Measurements from ENCODE around the gene PPM1A.

PPM1A gene

DNA sequence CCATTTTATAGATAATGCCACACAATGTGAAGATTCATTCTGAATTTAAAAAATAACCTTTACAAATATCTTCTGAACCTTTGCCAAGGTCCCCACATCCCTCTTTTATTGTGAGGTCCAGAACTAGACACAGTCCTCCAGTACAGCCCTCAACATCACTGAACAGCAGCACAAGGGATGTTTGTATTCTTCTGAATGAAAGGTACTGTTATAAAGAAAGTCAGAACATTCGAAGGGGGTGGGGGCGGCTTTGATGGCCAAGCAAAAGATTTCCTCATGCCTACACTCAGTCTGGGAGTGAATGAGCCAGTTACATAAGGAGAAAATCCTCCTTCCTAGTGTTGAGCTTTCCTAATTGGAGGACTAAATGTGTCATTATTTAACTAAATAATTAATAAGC is 77.3 kb downstream of the PPM1A start:
- no peak for DNase-seq

DNA sequence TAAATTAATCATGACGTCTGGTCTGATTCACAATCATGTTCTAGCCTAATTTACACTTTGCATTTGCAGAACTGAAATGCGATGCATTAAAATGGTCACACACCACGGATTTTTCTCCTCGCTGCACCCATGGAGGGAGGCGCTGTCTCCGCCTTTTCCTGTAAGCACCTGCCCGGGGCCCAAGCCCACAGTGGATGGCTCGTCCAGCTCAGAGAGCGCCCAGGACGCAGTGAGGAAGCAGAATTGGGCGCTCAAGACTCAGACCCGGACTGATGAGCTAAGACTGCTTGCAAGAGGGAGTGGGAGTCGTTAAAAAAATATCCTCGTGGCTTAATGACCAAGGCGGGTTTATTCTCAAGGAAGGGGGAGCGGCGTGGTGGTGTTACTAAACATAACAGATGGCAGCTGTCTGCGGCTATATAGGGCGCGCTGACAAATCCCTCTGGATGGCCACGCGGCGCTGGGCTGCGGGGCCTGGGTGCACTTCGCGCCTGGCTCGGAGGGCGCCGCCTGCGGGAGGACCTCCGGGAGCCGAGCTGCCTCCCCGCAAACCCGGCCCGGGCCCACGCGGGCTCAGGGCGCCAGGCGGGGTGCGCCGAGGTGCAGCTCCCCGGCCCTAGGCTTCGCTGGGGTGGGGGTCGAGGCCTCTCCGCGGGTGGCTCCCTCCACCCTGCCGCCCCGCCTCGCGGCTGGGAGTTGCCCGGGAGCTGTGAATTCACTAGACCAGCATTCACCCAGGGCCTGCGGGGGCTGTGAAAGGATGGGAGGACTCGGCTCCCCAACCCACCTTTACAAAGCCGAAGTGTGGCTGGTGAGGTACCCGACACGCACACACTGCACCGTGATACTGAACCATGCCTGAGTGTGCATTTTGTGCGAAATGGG is 78.7 kb downstream of the PPM1A start:
- peak in 2 of 5 experiments; percentile 8 to 49 for DNase-seq

DNA sequence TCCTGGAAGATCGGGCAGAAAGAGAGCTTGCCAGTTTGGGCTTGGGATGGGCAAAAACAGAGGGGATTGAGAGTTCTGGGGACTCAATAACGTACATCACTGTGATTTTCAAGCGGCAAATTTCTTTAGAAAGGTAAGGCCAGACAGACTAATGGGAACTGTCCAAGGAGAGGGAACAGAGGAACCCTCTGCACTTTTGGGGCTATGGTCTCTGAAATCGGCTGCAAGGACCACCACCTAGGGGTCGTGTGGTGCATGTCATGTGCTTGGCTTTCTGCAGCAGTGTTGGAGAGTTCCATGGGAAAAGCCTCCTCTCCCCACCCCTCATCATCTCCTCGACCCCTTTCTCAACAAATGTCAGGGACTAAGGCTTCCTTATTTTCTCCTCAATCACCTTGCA is 79.6 kb downstream of the PPM1A start:
- no peak for DNase-seq

DNA sequence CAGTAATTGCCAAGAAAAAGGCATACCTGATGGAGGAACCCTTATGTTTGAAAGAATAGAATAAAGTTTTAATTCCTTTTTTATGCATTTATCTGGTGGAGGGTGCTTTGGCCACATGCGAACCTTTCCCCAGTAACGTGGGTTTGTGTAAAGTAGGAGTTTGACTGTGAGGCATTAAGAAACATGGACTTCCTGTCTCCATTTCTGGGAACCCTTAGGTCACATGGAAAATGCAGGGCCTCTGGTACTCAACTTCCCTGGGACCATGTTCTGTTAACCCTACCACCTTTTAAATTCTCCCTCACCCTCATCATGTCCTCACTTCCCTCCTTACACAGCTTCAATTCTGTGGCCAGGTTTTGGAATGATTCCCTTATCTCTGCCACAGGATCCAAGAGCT is 80.3 kb downstream of the PPM1A start:
- no peak for DNase-seq

DNA sequence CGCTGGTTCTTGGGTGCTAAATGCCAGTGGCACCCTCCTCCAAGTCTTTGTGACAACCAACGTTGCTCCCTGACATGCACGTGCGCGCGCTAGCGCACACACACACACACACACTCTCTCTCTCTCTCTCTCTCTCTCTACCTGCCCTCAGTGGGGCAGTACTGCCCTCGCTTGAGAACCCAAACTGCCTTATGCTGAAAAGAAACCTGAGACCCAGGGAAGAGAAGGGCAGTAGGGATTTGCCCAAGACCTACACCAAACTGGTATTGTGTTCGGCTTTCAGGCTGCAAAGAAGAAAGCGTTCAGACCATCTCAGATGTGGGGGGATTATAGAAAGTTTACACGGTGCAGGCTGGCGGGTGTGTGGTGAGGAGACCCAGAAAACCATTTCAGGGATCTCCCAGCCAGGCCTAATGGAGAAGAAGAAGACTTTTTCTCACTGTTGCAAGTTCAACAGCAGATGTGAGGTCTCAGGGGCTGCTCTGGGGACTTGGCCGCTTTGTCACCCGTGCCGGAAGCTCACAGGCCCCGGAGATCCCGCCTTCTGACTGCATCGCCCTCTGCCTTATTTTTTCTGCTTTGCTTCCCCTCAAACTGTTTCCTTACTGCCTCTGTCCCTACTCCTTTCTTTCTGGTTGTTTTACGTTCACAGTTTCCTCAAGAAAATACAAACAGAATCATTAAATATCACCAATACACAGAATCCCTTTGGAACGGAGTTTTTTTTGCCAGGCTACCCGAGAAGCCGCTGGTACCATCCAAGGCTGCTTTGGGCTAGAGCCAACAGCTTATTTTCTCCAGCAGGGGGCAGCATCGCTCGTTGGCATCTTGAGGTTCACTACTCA is 82.4 kb downstream of the PPM1A start:
- DNase-seq, result peak; percentile 33 to 88 (median 58)

DNA sequence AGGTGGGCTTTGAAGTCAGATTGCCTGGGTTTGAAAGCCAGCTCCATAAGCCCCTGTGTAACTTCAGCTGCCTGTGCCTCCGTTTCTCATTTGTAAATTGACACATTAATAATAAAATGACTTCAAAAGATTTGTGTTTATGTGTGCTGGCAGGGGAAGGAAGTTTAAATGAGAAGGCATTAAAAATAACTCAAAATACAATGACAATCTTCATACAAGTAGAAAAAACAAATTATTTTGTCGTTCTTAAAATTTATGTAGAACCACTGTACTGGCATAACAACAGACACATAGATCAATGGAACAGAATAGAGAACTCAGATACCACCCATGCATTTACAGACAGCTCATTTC is 83.0 kb downstream of the PPM1A start:
- DNase-seq, result peak in 1 of 5 experiments; percentile 12

DNA sequence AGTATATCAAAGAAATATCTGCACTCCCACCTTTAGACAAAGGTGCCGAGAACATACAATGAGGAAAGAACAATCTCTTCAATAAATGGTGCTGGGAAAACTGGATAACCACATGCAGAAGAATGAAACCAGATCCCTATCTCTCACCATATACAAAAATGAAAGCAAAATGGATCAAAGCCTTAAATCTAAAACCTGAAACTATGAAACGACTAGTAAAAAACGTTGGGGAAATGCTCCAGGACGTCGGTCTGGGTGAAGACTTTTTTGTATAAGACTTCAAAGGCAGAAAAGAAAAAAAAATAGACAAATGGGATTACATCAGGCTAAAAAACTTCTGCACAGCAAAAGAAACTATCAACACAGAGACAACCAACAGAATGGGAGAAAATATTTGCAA is 83.8 kb downstream of the PPM1A start:
- DNase-seq, result peak in 1 of 5 experiments; percentile 45

DNA sequence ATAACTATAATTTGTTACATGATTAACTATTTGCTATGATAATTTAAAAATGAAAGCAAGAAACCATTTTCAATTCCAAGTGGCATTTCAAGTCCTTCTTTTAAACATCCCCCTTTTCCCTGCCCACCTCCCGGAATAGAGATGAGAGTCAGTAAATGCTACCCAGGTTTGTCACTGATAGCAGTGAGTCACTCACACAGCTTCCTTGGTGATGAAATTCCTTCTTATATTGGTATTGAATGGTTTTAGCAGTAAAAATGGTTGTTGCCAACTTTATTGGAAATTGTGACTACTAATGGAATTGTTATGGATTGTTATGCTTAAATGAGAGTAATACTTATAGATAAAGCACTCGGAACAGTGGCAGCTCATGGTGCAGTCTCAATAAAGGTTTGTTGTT is 90.5 kb downstream of the PPM1A start:
- no peak for DNase-seq

DNA sequence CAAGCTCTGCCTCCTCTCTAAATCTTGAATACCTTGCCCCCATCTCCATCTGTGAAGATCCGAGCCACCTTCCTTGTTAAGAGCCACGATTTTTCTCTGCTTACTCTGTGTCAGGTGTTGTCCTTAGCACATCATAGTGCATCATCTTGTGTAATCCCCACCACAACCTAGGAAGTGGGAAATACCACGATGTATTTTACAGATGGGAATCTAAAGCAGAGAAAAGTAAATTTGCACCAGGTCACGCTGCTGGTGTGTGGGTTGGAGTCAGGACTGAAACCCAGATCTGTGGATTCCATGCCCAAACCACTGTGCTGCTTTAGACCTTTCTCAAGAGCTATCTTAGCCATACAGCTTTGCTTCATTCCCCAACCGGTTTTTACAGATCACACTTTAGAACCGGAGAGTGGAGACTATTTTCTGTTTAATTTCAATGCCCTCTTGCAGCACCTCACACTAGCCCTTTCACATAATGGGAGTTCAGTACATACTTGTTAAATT is 94.6 kb downstream of the PPM1A start:
- no peak for DNase-seq

DNA sequence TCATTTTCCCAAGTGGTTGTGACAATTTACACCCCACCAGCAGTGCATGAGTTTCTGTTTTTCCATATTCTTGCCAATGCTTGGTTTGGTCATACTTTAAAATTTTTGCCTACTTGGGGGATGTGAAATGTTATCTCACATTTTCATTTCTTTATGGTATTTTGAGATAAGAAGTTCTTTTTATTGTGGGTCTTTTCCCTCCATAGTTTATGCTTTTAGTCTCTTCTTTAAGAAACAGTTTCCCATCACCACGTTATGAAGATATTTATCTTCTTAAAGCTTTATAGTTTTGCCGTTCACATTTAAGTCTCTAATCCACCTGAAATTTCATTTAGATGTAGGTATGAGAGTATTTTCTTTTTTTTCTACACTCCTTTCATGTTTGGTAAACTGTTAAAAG is 95.7 kb downstream of the PPM1A start:
- no peak for DNase-seq

DNA sequence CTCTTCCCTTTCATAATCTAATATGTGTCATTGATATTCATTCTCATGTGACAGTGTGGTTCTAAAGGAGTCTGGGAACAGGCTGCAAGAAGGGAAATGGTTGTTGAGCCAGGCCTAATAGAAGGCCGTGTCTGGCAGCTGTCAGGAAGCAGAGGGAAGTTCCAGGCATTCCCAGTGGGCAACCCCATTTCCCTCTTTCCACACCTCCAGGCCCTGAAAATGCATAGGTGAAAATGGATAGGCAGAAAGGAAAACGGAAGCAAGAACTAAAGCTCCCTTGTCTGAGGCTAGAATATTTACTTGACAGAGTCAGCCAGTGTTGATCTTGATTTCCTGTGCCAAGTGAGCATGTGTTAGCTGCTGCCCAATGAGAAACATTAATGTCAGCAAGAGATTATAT is 97.7 kb downstream of the PPM1A start:
- DNase-seq, result no peak

DNA sequence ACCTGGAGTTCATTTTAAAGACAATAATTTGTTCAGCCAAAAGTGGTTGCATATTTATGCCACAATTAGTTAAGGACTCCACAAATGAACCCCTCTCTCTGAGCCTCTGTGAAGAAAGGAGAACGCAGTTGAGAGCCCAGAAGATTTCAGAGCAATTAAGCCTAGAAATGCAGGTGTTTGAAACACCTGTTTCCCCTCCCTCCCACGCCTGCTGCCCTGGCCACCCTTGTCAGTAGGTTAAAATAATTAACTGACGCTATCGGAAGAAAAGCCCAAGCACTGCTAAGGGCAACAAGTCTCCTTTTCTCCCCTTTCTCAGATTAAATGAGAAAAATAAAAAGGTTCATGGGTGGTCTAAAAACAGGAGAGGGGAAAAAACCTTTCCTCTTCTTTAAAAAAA is 99.2 kb downstream of the PPM1A start:
- no peak for DNase-seq
